ENCODE results near the gene SLC29A3.
A peak's percentile ranks its signal among the peaks of the same experiment; 100 is the strongest.

SLC29A3 gene

GRCh38 chr10:71325267-71325666, 6.2 kb downstream of the SLC29A3 start:
- DNase-seq, result no peak

- peak; percentile 82 to 89 for DNase-seq
These were observed 7.4 kb downstream of the SLC29A3 start for GRCh38 chr10:71326464-71326881.

- DNase-seq, result no peak
These were observed 11.8 kb downstream of the SLC29A3 start for GRCh38 chr10:71330789-71331404.

- no peak for DNase-seq
These were observed 12.7 kb downstream of the SLC29A3 start for GRCh38 chr10:71331736-71332135.

GRCh38 chr10:71332466-71332865, 13.4 kb downstream of the SLC29A3 start:
- no peak for DNase-seq

GRCh38 chr10:71333129-71333887, 14.2 kb downstream of the SLC29A3 start:
- peak in 1 of 2 experiments; percentile 19 for DNase-seq

GRCh38 chr10:71334221-71334791, 15.2 kb downstream of the SLC29A3 start:
- no peak for DNase-seq

GRCh38 chr10:71335173-71335708, 16.2 kb downstream of the SLC29A3 start:
- no peak for DNase-seq

GRCh38 chr10:71336632-71337031, 17.6 kb downstream of the SLC29A3 start:
- no peak for DNase-seq

GRCh38 chr10:71337219-71337701, 18.2 kb downstream of the SLC29A3 start:
- DNase-seq, result no peak

- DNase-seq, result no peak
These were observed 19.9 kb downstream of the SLC29A3 start for GRCh38 chr10:71338728-71339495.

GRCh38 chr10:71339796-71340589, 20.9 kb downstream of the SLC29A3 start:
- peak; percentile 14 to 19 for DNase-seq

- no peak for DNase-seq
These were observed 23.7 kb downstream of the SLC29A3 start for GRCh38 chr10:71342573-71343391.

GRCh38 chr10:71343392-71343773, 24.3 kb downstream of the SLC29A3 start:
- DNase-seq, result no peak

- no peak for DNase-seq
These were observed 25.3 kb downstream of the SLC29A3 start for GRCh38 chr10:71344154-71344925.

GRCh38 chr10:71344993-71345480, 26.0 kb downstream of the SLC29A3 start:
- no peak for DNase-seq

- no peak for DNase-seq
These were observed 26.6 kb downstream of the SLC29A3 start for GRCh38 chr10:71345694-71346093.

GRCh38 chr10:71346731-71347130, 27.7 kb downstream of the SLC29A3 start:
- DNase-seq, result no peak

GRCh38 chr10:71347587-71348395, 28.7 kb downstream of the SLC29A3 start:
- DNase-seq, result peak; percentile 14 to 34

Measured in SHP77 (cell line).